ENCODE data around the gene TMEM154. TPM values are rescaled to one million over a fixed set of nuclear protein-coding genes. Genes with fewer than 3 reads are reported as not detected.

The TMEM154 gene
- polyA plus RNA-seq, 3 donors = 24.7 to 157 (median 117) TPM

DNA sequence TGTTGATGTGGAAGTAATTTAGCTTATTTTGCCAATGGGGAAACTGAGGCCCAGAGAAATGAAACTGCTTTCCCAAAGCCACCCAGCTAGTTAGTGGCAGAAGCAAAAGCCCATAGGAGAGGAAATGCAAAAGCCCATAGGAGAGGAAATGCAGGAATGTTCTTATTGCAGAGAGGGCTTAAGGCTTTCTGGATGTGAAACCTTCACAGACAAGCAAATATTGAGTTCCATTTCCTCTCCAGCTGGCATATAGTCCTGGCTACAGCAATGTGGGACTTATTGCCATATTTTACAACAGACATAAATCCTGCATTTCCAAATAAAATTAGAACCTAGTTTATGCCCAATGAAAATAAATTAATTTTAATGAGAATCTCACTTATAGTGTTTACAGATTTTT is 69.7 kb downstream of the TMEM154 start:
- Histone ChIP-seq H3K4me1 (ENCODE audit: control insufficient read depth in 1 of 2, insufficient read depth in 2 of 2, low read length in 2 of 2) (peaks cover 0 to 7% of the 10 kb centered on the region in 2 donors), H3K36me3 (replicated peaks in 1 of 2; ENCODE audit: control insufficient read depth in 1 of 2, insufficient read depth in 2 of 2, low read length in 2 of 2) (no peaks in the 10 kb centered on the region), H3K4me2 (replicated peaks; ENCODE audit: extremely low read depth, low read length, poor library complexity, severe bottlenecking) (no peak overlapping the region), H3K9ac (ENCODE audit: insufficient read depth, low read length, poor library complexity, severe bottlenecking) (no peak overlapping the region), H3K9me3 (replicated peaks in 1 of 2; ENCODE audit: control insufficient read depth in 1 of 2, insufficient read depth in 1 of 2, low read length in 2 of 2) (no peaks in the 10 kb centered on the region), H3K27me3 (ENCODE audit: control insufficient read depth in 2 of 2, insufficient read depth in 2 of 2, low read length in 2 of 2) (no peaks in the 10 kb centered on the region), H2AFZ (ENCODE audit: insufficient read depth, low read depth, low read length, poor library complexity, severe bottlenecking) (no peak overlapping the region), H3K27ac (ENCODE audit: low read depth in 1 of 2, low read length in 2 of 2) (no peak overlapping the region), H4K20me1 (ENCODE audit: insufficient read depth, low read length) (no peaks in the 10 kb centered on the region), H3K4me3 (replicated peaks in 1 of 3; ENCODE audit: low read depth in 2 of 3, low read length in 3 of 3) (no peak overlapping the region), H3K79me2 (ENCODE audit: insufficient read depth, low read length) (no peaks in the 10 kb centered on the region)
- H3K27me3 Mint-ChIP-seq (ENCODE audit: low read depth in 3 of 3) = peaks cover 2 to 8% (median 4%) of the 10 kb centered on the region in 3 donors
- H3K9me3 Mint-ChIP-seq = peaks cover 0 to 1% (median 0%) of the 10 kb centered on the region in 7 donors
- H3K27ac Mint-ChIP-seq = peak overlapping the region in 1 of 7 donors; percentile 43
- no peak for DNase-seq
- peaks cover 16% of the 10 kb centered on the region for H3K4me1 Mint-ChIP-seq
- TF ChIP-seq, protein P1, sequence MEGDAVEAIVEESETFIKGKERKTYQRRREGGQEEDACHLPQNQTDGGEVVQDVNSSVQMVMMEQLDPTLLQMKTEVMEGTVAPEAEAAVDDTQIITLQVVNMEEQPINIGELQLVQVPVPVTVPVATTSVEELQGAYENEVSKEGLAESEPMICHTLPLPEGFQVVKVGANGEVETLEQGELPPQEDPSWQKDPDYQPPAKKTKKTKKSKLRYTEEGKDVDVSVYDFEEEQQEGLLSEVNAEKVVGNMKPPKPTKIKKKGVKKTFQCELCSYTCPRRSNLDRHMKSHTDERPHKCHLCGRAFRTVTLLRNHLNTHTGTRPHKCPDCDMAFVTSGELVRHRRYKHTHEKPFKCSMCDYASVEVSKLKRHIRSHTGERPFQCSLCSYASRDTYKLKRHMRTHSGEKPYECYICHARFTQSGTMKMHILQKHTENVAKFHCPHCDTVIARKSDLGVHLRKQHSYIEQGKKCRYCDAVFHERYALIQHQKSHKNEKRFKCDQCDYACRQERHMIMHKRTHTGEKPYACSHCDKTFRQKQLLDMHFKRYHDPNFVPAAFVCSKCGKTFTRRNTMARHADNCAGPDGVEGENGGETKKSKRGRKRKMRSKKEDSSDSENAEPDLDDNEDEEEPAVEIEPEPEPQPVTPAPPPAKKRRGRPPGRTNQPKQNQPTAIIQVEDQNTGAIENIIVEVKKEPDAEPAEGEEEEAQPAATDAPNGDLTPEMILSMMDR (IDR thresholded peaks at IDR 0.05) = no peak
- H3K4me3 Mint-ChIP-seq = no peak overlapping the region
- intact Hi-C loops (cut with micrococcal nuclease) = no loop called here
- no peaks in the 10 kb centered on the region for H3K36me3 Mint-ChIP-seq

DNA sequence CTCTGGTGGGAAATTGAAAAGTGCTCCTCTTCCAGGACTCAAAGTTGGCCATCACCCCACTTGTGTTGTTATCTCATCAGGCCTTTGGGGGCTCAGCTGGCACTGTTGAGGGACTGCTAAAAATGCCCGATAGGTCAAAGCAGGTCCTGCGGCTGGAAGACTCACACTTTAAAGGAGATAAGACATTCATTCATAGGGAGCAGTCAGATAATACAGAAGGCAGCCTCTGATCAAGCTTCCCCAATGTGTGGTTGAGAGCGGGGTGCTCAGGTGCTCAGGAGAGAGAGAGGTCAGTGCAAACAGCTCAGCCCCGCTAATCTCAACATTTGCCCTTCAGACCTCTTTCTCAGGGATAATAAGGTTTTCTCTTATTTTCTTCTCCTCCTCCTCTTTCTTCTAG is 70.3 kb downstream of the TMEM154 start:
- Histone ChIP-seq H3K4me3 (replicated peaks in 1 of 3; ENCODE audit: low read depth in 2 of 3, low read length in 3 of 3) (no peak overlapping the region), H3K9ac (ENCODE audit: insufficient read depth, low read length, poor library complexity, severe bottlenecking) (no peak overlapping the region), H3K36me3 (replicated peaks in 1 of 2; ENCODE audit: control insufficient read depth in 1 of 2, insufficient read depth in 2 of 2, low read length in 2 of 2) (no peaks in the 10 kb centered on the region), H4K20me1 (ENCODE audit: insufficient read depth, low read length) (no peaks in the 10 kb centered on the region), H3K27me3 (ENCODE audit: control insufficient read depth in 2 of 2, insufficient read depth in 2 of 2, low read length in 2 of 2) (no peaks in the 10 kb centered on the region), H3K79me2 (ENCODE audit: insufficient read depth, low read length) (no peaks in the 10 kb centered on the region), H2AFZ (ENCODE audit: insufficient read depth, low read depth, low read length, poor library complexity, severe bottlenecking) (no peak overlapping the region), H3K4me1 (ENCODE audit: control insufficient read depth in 1 of 2, insufficient read depth in 2 of 2, low read length in 2 of 2) (peaks cover 0 to 7% of the 10 kb centered on the region in 2 donors), H3K27ac (ENCODE audit: low read depth in 1 of 2, low read length in 2 of 2) (no peak overlapping the region), H3K4me2 (replicated peaks; ENCODE audit: extremely low read depth, low read length, poor library complexity, severe bottlenecking) (no peak overlapping the region), H3K9me3 (replicated peaks in 1 of 2; ENCODE audit: control insufficient read depth in 1 of 2, insufficient read depth in 1 of 2, low read length in 2 of 2) (no peaks in the 10 kb centered on the region)
- Mint-ChIP-seq H3K4me3 (no peak overlapping the region), H3K27ac (peak overlapping the region in 1 of 7 donors; percentile 52), H3K9me3 (peaks cover 0 to 1% (median 0%) of the 10 kb centered on the region in 7 donors), H3K36me3 (no peaks in the 10 kb centered on the region), H3K4me1 (peaks cover 15% of the 10 kb centered on the region), H3K27me3 (ENCODE audit: low read depth in 3 of 3) (peaks cover 2 to 11% (median 4%) of the 10 kb centered on the region in 3 donors)
- intact Hi-C loops (cut with micrococcal nuclease) = no loop called here
- WGBS (ENCODE audit: insufficient coverage) = no CpG with 5 or more reads among the region's 4 CpGs
- DNase-seq = no peak
- TF ChIP-seq, protein P1 (IDR thresholded peaks at IDR 0.05) = no peak
